Effector memory CD8-positive, alpha-beta T cell (primary cell): Measurements from ENCODE around the gene TTLL5.

Experiments used
- ATAC-seq: fragments of 150-1000 bp; cut with Tn5 transposase; replicated peaks from 2 replicates; pipeline ENCODE4 v1.10.0; 2021; ENCODE audit warnings: mild to moderate bottlenecking, moderate library complexity
- DNase-seq, 3 experiments: peaks; one replicate each; pipeline ENCODE4 v3.0.0; 2021
- H3K27ac Mint-ChIP-seq, 2 donors: one replicate each; pipeline ENCODE4 v1.8.0; 2022; ENCODE audit warnings: mild to moderate bottlenecking in 2 of 2, mixed read lengths in 2 of 2, moderate library complexity in 2 of 2
- H3K27me3 Mint-ChIP-seq, 2 donors: one replicate each; pipeline ENCODE4 v1.8.0; 2022; ENCODE audit warnings: mixed read lengths in 2 of 2
- H3K36me3 Mint-ChIP-seq: one replicate; pipeline ENCODE4 v1.8.0; 2022; ENCODE audit warnings: mild to moderate bottlenecking, moderate library complexity, mixed read lengths; ENCODE audit not compliant: insufficient read depth
- H3K4me1 Mint-ChIP-seq, 2 donors: one replicate each; pipeline ENCODE4 v1.8.0; 2022; ENCODE audit warnings: low read depth in 2 of 2, mixed read lengths in 2 of 2
- H3K4me3 Mint-ChIP-seq, 2 donors: one replicate each; pipeline ENCODE4 v1.8.0; 2022; ENCODE audit warnings: mild to moderate bottlenecking in 2 of 2, mixed read lengths in 2 of 2, moderate library complexity in 2 of 2
- H3K9me3 Mint-ChIP-seq, 2 donors: one replicate each; pipeline ENCODE4 v1.8.0; 2022; ENCODE audit warnings: mixed read lengths in 2 of 2

Gene TTLL5

GRCh38 chr14:75928690-75929181, 267.7 kb downstream of the TTLL5 start:
- no peaks in the 10 kb centered on the region for H3K27me3 Mint-ChIP-seq
- no peaks in the 10 kb centered on the region for H3K36me3 Mint-ChIP-seq
- H3K27ac Mint-ChIP-seq: no peak overlapping the region
- DNase-seq (no peak), ATAC-seq (no peak)
- H3K4me3 Mint-ChIP-seq: no peak overlapping the region
- H3K4me1 Mint-ChIP-seq: peaks cover 0 to 4% of the 10 kb centered on the region in 2 donors
- H3K9me3 Mint-ChIP-seq: no peaks in the 10 kb centered on the region

GRCh38 chr14:75933712-75934296, 272.8 kb downstream of the TTLL5 start:
- H3K27me3 Mint-ChIP-seq: no peaks in the 10 kb centered on the region
- ATAC-seq (no peak), DNase-seq (no peak)
- no peak overlapping the region for H3K27ac Mint-ChIP-seq
- no peaks in the 10 kb centered on the region for H3K36me3 Mint-ChIP-seq
- H3K4me3 Mint-ChIP-seq: no peak overlapping the region
- no peaks in the 10 kb centered on the region for H3K9me3 Mint-ChIP-seq
- no peaks in the 10 kb centered on the region for H3K4me1 Mint-ChIP-seq

- DNase-seq (no peak), ATAC-seq (no peak)
- H3K4me1 Mint-ChIP-seq: no peaks in the 10 kb centered on the region
- H3K27ac Mint-ChIP-seq: no peak overlapping the region
- H3K4me3 Mint-ChIP-seq: no peak overlapping the region
- no peaks in the 10 kb centered on the region for H3K27me3 Mint-ChIP-seq
- no peaks in the 10 kb centered on the region for H3K9me3 Mint-ChIP-seq
- H3K36me3 Mint-ChIP-seq: no peaks in the 10 kb centered on the region
These were observed 274.1 kb downstream of the TTLL5 start for GRCh38 chr14:75934998-75935628.

GRCh38 chr14:75939200-75939599, 278.2 kb downstream of the TTLL5 start:
- Mint-ChIP-seq H3K4me3 (no peak overlapping the region), H3K27ac (no peak overlapping the region), H3K27me3 (no peaks in the 10 kb centered on the region), H3K9me3 (no peaks in the 10 kb centered on the region), H3K36me3 (no peaks in the 10 kb centered on the region), H3K4me1 (no peaks in the 10 kb centered on the region)
- DNase-seq (no peak), ATAC-seq (no peak)

GRCh38 chr14:75941030-75941429, 280.0 kb downstream of the TTLL5 start:
- Mint-ChIP-seq H3K4me1 (no peaks in the 10 kb centered on the region), H3K4me3 (no peak overlapping the region), H3K9me3 (no peaks in the 10 kb centered on the region), H3K27ac (no peak overlapping the region), H3K27me3 (no peaks in the 10 kb centered on the region), H3K36me3 (no peaks in the 10 kb centered on the region)
- ATAC-seq (no peak), DNase-seq (no peak)

- DNase-seq (no peak), ATAC-seq (no peak)
- H3K4me3 Mint-ChIP-seq: no peak overlapping the region
- no peak overlapping the region for H3K27ac Mint-ChIP-seq
- no peaks in the 10 kb centered on the region for H3K4me1 Mint-ChIP-seq
- no peaks in the 10 kb centered on the region for H3K27me3 Mint-ChIP-seq
- H3K36me3 Mint-ChIP-seq: no peaks in the 10 kb centered on the region
- H3K9me3 Mint-ChIP-seq: no peaks in the 10 kb centered on the region
These were observed 283.7 kb downstream of the TTLL5 start for GRCh38 chr14:75944607-75945241.

GRCh38 chr14:75946785-75947184, 285.7 kb downstream of the TTLL5 start:
- peaks cover 0 to under 1% of the 10 kb centered on the region in 2 donors for H3K9me3 Mint-ChIP-seq
- no peak overlapping the region for H3K4me3 Mint-ChIP-seq
- no peak overlapping the region for H3K27ac Mint-ChIP-seq
- no peaks in the 10 kb centered on the region for H3K4me1 Mint-ChIP-seq
- no peaks in the 10 kb centered on the region for H3K36me3 Mint-ChIP-seq
- no peak for ATAC-seq
- DNase-seq: no peak
- no peaks in the 10 kb centered on the region for H3K27me3 Mint-ChIP-seq

- DNase-seq (no peak), ATAC-seq (no peak)
- no peaks in the 10 kb centered on the region for H3K27me3 Mint-ChIP-seq
- no peaks in the 10 kb centered on the region for H3K4me1 Mint-ChIP-seq
- H3K4me3 Mint-ChIP-seq: no peak overlapping the region
- no peak overlapping the region for H3K27ac Mint-ChIP-seq
- peaks cover 3 to 8% of the 10 kb centered on the region in 2 donors for H3K9me3 Mint-ChIP-seq
- no peaks in the 10 kb centered on the region for H3K36me3 Mint-ChIP-seq
These were observed 291.4 kb downstream of the TTLL5 start for GRCh38 chr14:75952489-75952888.

- ATAC-seq (no peak), DNase-seq (no peak)
- no peaks in the 10 kb centered on the region for H3K9me3 Mint-ChIP-seq
These were observed 298.0 kb downstream of the TTLL5 start for GRCh38 chr14:75959031-75959430.

GRCh38 chr14:75960231-75960630, 299.2 kb downstream of the TTLL5 start:
- Mint-ChIP-seq H3K36me3 (peaks cover 12% of the 10 kb centered on the region), H3K4me1 (no peaks in the 10 kb centered on the region), H3K9me3 (no peaks in the 10 kb centered on the region), H3K27ac (peak overlapping the region in 1 of 2 donors; percentile 44), H3K4me3 (no peak overlapping the region), H3K27me3 (no peaks in the 10 kb centered on the region)
- ATAC-seq (no peak), DNase-seq (no peak)

More at GRCh38 chr14:75959031-75959430, 298.0 kb downstream of the TTLL5 start:
- Mint-ChIP-seq H3K36me3 (peaks cover 12% of the 10 kb centered on the region), H3K4me1 (no peaks in the 10 kb centered on the region), H3K27ac (no peak overlapping the region), H3K27me3 (no peaks in the 10 kb centered on the region), H3K4me3 (no peak overlapping the region)

- no peaks in the 10 kb centered on the region for H3K27me3 Mint-ChIP-seq
- H3K9me3 Mint-ChIP-seq: no peaks in the 10 kb centered on the region
- no peak for ATAC-seq
- H3K4me1 Mint-ChIP-seq: no peaks in the 10 kb centered on the region
- no peak overlapping the region for H3K4me3 Mint-ChIP-seq
- H3K36me3 Mint-ChIP-seq: peaks cover 12% of the 10 kb centered on the region
- DNase-seq: no peak
- H3K27ac Mint-ChIP-seq: no peak overlapping the region
These were observed 300.6 kb downstream of the TTLL5 start for GRCh38 chr14:75961662-75962061.

GRCh38 chr14:75967866-75968265, 306.8 kb downstream of the TTLL5 start:
- H3K4me1 Mint-ChIP-seq: no peaks in the 10 kb centered on the region
- no peaks in the 10 kb centered on the region for H3K27me3 Mint-ChIP-seq
- no peak for DNase-seq
- no peak for ATAC-seq
- H3K36me3 Mint-ChIP-seq: no peaks in the 10 kb centered on the region
- no peak overlapping the region for H3K27ac Mint-ChIP-seq
- H3K4me3 Mint-ChIP-seq: no peak overlapping the region
- H3K9me3 Mint-ChIP-seq: no peaks in the 10 kb centered on the region

- H3K27ac Mint-ChIP-seq: no peak overlapping the region
- H3K27me3 Mint-ChIP-seq: no peaks in the 10 kb centered on the region
- no peaks in the 10 kb centered on the region for H3K36me3 Mint-ChIP-seq
- H3K4me3 Mint-ChIP-seq: no peak overlapping the region
- no peaks in the 10 kb centered on the region for H3K9me3 Mint-ChIP-seq
- DNase-seq (no peak), ATAC-seq (no peak)
- H3K4me1 Mint-ChIP-seq: no peaks in the 10 kb centered on the region
These were observed 307.4 kb downstream of the TTLL5 start for GRCh38 chr14:75968456-75968855.

- no peaks in the 10 kb centered on the region for H3K36me3 Mint-ChIP-seq
- H3K27me3 Mint-ChIP-seq: no peaks in the 10 kb centered on the region
- ATAC-seq (no peak), DNase-seq (no peak)
- no peaks in the 10 kb centered on the region for H3K9me3 Mint-ChIP-seq
- H3K4me1 Mint-ChIP-seq: no peaks in the 10 kb centered on the region
- no peak overlapping the region for H3K4me3 Mint-ChIP-seq
- H3K27ac Mint-ChIP-seq: no peak overlapping the region
These were observed 308.1 kb downstream of the TTLL5 start for GRCh38 chr14:75969126-75969525.
